GM11168 (cell line): ENCODE data around the gene DENND6B.
"Not testable (repeated sequence)": the region's sequence is repeated elsewhere in the genome, so short reads cannot be mapped to it uniquely, and the experiment has no call there.

Experiments used
- in situ Hi-C: fragments of 300-500 bp; cut with MboI; formaldehyde crosslinking; loops from one replicate; pipeline ENCODE4 v1.12.0; 2022; ENCODE audit warnings: low sequenced_read_pairs; ENCODE audit not compliant: unreplicated experiment

Gene DENND6B

GRCh38 chr22:50339945-50340879 lies 13.4 kb upstream of the DENND6B start:
- in situ Hi-C loops, result loop anchor here (5.0 kb wide), 1 partner anchor 83 kb away; no protein-coding TSS in a partner anchor

DNA sequence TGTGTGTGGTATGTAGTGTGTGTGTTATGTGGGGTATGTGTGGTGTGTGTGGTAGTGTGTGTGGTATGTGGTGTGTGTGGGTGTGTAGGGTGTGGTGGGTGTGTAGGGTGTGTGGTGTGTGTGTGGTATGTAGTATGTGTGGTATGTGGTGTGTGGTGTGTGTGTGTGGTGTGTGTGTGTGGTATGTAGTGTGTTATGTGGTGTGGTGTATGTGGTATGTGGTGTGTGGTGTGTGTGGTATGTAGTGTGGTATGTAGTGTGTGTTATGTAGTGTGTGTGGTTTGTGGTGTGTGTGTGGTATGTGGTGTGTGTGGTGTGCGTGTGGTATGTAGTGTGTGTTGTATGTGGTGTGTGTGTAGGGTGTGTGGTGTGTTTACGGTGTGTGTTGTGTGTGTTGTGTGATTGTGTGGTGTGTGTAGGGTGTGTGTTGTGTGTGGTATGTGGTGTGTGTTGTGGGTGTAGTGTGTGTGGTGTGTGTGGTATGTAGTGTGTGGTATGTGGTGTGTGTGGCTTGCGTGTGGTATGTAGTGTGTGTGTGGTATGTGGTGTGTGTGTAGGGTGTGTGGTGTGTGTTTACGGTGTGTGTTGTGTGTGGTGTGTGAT lies 12.1 kb upstream of the DENND6B start:
- in situ Hi-C loops, result no loop called here

GRCh38 chr22:50338042-50338573 lies 11.3 kb upstream of the DENND6B start:
- in situ Hi-C loops, result no loop called here

GRCh38 chr22:50337262-50338041 lies 10.6 kb upstream of the DENND6B start:
- in situ Hi-C loops, result no loop called here

- in situ Hi-C loops, result not testable (repeated sequence)
Measured at GRCh38 chr22:50334433-50334832, 7.6 kb upstream of the DENND6B start.

DNA sequence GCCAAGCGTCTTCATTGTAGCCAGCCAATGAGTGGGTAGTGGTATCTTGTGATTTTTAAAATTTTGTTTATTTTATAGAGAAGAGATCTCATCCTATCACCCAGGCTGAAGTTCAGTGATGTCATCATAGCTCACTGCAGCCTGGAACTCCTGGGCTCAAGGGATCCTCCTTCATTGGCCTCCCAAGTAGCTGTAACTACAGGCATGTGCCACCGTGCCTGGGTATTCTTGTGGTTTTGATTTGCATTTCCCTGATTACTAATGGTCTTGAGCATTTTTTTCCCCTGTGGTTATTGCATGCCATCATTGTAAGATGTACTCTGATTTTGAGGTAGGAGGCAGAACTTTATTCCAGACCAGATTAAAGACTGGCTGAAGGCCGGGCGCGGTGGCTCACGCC lies 2.4 kb upstream of the DENND6B start:
- in situ Hi-C loops, result loop anchor here (5.0 to 10.0 kb wide), 2 partner anchors 37 to 54 kb away; partner anchors contain the start of gene MAPK11

DNA sequence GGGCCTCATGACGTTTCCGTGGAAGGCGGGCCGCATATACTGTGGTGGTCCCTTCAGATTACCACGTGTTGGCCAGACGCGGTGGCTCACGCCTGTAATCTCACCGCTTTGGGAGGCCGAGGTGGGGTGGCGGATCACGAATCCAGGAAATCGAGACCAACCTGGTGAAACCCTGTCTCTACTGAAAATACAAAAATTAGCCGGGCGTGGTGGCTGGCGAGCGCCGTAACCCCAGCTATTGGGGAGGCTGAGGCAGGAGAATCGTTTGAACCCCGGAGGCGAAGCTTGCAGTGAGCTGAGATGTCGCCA lies 853 bp upstream of the DENND6B start:
- in situ Hi-C loops, result loop anchor here (5.0 to 10.0 kb wide), 2 partner anchors 35 to 53 kb away; partner anchors contain the start of gene MAPK11

- in situ Hi-C loops, result loop anchor here (5.0 to 10.0 kb wide), 2 partner anchors 34 to 52 kb away; partner anchors contain the start of gene MAPK11
Measured at GRCh38 chr22:50326225-50326955, 422 bp downstream of the DENND6B start.

DNA sequence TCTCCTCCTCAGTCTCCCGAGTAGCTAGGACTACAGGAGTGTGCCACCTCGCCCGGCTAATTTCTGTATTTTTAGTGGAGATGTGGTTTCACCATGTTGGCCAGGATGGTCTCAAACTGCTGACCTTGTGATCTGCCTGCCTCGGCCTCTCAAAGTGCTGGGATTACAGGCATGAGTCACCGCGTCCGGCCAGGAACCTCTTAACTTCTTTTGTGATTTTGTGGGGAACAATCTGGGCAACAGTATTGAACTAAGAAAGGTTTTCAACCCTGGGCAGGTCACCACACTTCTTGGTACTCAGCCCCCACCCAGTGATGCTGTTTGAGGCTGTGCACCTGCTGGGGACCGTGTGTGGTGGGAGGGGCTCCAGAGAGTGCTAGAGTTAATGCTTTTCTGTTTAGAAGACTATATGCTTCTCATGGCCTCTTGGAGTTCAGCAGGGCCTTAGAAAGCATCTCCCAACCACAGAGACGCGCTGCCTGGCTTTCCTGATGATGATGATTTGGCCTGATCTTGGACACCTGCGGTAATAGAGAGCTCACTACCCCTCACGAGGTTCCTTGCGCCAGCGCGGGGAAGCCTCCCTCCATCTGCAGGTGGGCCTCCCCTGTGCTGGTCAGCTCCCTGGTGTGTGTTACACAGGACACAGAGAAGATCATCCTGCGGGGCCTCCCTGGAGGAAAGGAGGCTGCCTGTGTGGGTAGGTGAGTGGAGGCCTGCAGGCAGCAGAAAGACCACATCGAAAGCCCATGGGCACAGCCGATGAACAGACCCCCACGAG lies 1.2 kb downstream of the DENND6B start:
- in situ Hi-C loops, result loop anchor here (5.0 to 10.0 kb wide), 2 partner anchors 33 to 51 kb away; partner anchors contain the start of gene MAPK11

DNA sequence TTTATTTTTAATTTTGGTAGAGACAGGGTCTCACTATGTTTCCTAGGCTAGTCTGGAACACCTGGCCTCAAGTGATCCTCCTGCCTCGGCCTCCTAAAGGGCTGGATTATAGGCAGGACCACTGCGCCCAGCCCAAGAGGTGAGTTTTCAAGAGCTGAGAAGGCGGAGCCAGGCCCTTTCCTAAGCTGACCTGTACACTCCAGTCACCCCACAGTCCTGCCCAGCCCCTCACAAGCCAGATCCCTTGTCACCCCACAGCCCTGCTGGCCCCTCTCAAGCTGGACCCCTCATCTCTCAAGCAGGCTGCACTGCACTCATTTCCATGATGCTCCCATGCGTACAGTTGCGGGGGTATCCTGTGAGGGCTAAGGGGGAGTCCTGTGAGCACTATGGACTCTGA lies 2.9 kb downstream of the DENND6B start:
- in situ Hi-C loops, result loop anchor here (10.0 kb wide), 1 partner anchor 49 kb away; the partner anchor contains the start of gene MAPK11

DNA sequence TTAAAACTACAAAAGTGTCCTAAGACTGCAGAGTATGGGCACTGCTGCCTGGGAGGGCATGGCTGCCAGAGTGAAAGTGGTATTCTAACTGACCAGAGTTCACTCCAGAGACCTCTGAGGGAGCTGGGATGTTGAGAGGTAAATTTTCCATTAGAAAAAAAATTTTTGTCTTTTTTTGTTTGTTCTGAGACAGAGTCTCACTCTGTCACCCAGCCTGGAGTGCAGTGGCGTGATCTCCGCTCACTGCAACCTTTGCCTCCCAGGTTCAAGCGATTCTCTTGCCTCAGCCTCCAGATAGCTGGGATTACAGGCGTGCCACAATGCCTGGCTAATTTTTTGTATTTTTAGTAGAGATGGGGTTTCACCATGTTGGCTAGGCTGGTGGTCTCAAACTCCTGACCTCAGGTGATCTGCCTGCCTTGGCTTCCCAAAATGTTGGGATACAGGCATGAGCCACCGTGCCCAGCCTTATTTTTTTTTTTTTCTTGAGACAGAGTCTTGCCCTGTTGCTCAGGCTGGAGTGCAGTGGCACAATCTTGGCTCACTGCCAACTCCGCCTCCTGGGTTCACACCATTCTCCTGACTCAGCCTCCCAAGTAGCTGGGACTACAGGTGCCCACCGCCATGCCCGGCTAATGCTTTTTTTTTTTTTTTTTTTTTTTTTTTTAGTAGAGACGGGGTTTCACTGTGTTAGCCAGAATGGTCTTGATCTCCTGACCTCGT lies 4.3 kb downstream of the DENND6B start:
- in situ Hi-C loops, result loop anchor here (10.0 kb wide), 1 partner anchor 48 kb away; the partner anchor contains the start of gene MAPK11

GRCh38 chr22:50320671-50321325 lies 6.0 kb downstream of the DENND6B start:
- in situ Hi-C loops, result loop anchor here (10.0 kb wide), 1 partner anchor 46 kb away; the partner anchor contains the start of gene MAPK11

DNA sequence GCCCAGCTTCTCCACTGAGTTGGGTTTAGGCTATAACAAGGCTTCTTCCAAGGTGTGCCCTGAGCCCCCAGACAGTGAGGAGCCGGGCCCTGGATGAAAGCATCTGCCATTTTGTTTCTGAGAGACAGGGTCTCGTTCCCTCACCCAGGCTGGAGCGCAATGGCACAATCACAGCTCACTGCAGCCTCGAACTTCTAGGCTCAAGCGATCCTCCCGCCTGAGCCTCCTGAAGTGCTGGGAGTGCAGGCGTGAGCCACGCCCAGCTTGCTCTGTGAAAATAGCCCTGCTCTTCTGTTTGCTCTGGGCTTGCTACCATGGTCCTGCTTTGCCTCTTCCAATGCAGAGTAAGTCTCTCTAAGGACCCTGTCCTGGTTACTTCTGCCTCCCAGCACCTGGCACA lies 6.7 kb downstream of the DENND6B start:
- in situ Hi-C loops, result loop anchor here (10.0 kb wide), 1 partner anchor 45 kb away; the partner anchor contains the start of gene MAPK11

GRCh38 chr22:50319503-50319951 lies 7.3 kb downstream of the DENND6B start:
- in situ Hi-C loops, result no loop called here

- in situ Hi-C loops, result no loop called here
Measured at GRCh38 chr22:50318698-50319411, 8.0 kb downstream of the DENND6B start.

DNA sequence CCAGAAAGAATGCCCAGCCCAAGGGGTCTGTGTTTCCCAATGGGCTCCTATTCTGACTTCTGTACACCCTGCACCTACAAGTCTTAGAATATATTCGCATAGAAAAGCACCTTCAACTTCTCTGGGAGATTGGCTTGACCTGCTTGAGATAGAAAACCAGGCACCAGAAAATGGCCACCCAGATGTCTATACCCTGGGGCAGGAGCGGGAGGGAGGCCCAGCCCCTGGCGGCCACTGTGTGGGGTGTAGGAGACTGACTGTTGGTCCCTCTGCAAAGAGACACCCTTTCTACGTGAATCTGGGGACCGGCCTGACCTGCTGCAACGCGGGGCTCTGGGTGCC lies 8.5 kb downstream of the DENND6B start:
- in situ Hi-C loops, result no loop called here

DNA sequence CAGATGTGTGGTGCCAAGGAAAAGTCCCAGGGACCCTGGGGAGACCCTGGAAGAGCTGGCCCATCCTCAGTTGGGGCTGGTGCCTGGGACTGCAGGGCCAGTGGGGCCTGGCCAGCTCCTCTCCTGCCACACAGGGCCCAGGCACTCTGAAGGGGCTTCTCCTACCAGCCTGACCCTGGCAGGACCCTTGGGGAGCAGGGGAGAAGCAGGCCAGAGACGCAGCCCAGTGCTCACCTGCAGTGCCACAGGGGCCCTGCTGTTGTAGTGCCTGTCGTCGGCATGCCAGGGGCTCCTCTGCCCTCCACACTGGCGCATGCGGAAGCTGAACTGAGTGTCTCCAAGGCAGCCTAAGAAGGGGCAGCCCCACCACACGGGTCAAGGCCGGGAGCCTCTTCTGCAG lies 9.1 kb downstream of the DENND6B start:
- in situ Hi-C loops, result no loop called here
